Measurements from ENCODE around the gene EIF3B.
A peak's percentile ranks its signal among the peaks of the same experiment; 100 is the strongest.
"Not testable (repeated sequence)": the region's sequence is repeated elsewhere in the genome, so short reads cannot be mapped to it uniquely, and the experiment has no call there.

EIF3B gene

DNA sequence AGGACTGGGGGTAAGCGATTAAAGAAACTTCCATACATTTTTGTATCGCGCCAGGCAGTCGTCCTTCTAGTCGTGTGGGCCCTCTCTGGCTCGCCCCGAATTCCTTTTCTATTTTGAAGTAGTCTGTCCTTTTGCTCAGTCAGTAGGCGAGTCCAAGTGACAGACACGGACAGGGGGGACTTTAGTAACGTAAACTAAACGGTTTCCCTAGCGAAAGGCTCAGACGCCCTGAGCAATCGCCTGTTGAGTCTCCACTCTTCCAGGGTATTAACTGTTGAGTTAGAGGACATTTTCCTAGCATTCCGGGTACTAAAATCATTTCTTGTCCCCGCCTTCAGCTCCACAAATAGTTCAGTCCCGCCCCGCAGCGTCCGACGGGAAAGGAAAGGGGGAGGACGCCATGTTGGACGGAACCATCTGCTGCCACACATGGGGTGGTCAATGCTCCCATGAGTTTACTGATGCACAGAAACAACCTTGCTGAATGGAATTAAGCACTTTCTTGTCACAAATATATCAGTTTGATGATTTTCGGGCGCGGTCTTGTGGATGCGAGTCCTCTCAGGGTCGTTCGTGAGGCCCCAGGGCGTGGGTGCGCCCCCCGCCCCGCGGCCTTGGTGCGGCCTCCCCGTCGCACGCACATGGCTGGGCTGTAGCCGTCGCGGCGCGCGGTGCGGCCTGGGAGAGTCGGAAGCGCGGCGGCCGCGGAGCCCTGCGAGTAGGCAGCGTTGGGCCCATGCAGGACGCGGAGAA, at the start of gene EIF3B:
Gene EIF3B, plus strand, starts transcription at position 642 of the 753 bp plus-strand sequence. Its CDS starts 95 bp downstream, at position 737.
- peak; percentile 93 for DNase-seq

DNA sequence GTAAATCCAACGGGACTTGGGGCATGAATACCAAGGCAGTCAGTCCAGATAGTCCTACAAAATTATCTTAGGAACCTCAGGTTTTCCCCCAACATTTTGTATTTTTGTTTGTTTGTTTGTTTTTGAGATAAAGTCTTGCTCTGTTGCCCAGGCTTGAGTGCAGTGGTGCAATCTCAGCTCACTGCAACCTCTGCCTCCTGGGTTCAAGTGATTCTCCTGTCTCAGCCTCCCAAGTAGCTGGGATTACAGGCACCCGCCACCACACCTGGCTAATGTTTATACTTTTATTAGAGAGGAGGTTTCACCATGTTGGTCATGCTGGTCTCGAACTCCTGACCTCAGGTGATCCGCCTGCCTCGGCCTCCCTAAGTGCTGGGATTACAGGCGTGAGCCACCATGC, 49.4 kb upstream of the EIF3B start:
- DNase-seq, result not testable (repeated sequence)

DNA sequence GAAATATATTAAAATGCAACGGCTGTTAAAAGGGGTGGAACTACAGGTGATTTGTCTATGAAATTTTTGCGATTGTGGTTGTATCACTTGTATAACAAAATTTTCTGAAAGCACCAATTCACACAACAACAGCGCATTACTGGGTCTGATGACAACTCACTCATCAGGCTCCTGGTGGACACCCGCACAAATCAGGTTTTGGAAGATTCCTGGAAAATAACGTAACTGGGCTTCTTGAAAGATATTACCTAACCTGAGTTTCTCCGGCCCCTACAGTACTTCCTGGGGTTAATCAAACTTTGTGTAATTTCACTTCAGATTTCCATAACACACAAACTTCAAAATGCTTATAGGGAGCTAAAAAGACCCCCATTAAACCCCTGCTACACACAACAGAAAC, 47.9 kb upstream of the EIF3B start:
- no peak for DNase-seq

DNA sequence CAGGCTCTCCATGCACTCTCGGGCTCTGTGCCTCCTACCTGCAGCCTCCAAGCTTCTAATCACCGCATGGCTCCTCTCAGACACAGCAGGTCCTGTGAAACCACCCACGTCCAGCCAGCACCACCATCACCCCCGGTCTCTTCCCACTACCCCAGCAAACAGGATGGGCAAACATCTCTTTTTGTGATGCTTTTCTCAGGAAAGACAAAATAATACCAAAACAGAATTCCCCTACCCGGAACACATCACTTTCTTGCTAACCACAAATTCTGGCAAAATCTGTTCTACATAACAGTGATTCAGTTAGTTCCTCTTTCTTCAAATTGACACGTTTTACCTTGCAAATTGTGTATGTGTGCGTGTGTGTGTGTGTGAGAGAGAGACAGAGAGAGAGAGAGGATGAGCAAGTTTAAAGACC, 46.9 kb upstream of the EIF3B start:
- DNase-seq, result no peak

DNA sequence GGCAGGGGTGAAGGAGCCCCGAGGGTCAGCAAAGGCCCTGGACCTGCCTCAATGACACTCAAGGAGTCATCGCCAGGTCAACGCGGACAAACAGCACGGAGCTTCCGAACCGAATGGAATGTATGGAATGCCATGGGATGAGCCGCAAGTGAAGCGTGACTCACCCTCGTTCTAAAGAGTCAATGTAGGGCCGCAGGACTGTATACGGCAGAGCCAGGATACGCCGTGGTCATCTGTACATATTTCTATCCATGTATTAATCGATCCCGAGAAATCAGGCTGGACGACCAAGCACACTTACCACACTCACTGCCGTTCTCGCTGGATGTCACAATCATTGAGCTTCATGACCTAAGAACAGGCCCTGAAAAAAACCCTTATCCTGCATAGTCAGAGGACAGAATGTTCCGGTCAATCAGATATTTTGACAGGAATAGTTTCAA, 44.7 kb upstream of the EIF3B start:
- no peak for DNase-seq

DNA sequence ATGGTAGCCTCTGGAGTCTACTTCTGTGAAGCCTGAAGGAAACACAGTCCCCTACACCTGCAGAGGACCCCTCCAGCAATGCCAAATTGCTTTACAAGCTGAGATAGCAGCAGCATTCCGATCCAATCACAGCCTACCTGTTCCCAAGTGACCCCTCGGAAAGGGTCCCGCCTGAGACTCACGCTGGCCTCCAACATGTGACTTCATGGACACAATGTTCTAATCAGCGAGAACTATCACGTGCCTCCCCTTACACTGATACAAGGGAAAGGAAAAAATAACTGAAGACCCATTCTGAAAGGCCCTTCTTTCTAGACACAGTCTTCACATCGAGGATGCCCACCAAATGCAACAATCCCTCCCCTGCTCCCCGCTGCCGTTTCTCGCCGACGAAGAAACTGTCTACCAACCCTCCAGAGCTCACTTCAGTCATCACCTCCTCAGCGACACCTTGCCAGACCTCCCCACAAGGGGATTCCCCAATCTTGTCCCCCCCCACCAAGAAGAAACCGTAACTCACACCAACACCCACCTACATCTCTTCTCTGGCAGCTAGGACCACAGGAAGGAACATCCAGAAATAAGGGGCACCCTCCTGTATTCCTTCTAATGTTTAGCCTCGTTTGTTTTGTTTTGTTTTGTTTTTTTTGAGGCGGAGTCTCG, 42.2 kb upstream of the EIF3B start:
- no peak for DNase-seq

DNA sequence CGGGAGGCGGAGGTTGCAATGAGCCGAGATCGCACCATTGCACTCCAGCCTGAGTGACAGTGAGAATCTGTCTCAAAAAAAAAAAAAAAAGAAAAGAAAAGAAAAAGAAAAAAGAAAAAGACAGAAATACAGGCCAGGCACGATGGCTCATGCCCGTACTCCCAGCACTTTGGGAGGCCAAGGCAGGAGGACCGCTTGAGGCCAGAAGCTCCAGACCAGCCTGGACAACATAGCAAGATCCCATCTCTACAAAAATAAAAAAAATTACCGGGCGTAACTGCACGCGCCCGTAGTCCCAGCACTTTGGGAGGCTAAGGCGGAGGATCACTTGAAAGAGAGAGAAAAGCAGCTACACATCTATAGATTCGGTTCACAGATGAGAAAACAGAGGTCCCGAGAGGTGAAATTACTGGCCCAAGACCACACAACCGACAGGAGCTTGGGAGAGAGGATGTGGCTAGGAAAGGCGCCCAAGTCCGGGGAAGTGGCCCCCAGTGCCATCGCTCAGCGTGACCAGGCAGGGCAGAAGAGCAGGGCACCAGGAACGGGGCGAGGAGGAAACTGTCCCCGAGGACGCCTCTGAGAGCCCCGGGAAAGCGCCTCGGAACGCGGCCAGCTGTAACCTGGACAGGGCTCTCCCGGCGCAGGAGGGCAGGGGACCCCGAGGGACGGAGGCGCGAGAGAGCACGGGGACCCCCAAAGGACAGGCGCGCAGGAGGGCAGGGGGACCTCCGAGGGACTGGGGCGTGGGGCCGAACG, 41.0 kb upstream of the EIF3B start:
- no peak for DNase-seq

DNA sequence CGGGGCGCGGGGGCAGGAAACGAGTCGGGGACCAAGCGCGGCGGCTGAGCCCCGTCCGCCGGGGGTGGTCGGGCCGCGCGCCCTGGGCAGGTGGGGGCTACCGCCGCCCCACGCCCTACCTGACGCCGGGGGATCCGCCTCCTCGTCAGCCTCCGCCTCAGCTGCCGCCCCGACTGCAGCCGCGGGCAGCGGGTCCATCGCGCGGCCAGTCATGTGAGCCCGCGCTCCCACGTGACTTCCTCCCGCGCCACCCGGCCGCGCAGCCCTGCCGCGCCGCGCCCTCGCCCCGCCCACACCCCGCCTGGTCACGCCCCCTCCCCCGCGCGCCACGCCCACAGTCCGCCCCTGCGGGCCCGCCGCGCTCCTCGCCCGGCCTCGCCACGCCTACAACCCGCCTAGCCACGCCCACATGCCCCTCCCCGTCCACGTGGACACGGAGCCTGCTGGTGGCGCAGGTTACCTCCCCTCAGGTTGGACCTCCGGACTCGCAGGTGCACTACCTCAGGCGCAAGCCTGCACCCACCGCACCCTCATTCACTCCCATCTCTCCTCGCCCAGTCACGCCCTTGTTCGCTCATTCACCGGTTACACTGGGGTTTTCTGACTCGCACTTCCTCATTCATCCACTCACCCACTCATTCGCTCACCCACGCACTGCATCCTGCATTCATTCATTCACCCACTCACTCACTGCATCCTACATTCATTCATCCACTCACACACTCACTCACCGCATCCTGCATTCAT, 40.2 kb upstream of the EIF3B start, which contains the start of gene SNX8:
Gene SNX8, minus strand, starts transcription at position 233 of the 747 bp plus-strand sequence. Its CDS starts 20 bp downstream, at position 213.
- DNase-seq, result peak; percentile 95

DNA sequence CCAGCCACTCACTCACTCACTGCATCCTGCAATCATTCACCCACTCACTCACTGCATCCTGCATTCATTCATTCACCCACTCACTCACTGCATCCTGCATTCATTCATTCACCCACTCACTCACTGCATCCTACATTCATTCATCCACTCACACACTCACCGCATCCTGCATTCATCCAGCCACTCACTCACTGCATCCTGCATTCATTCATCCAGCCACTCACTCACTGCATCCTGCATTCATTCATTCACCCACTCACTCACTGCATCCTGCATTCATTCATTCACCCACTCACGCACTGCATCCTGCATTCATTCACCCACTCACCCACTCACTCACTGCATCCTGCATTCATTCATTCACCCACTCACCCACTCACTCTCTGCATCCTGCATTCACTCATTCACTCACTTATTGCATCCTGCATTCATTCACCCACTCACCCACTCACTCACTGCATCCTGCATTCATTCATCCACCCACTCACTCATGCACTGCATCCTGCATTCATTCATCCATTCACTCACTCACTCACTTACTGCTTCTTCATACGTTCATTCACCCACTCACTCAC, 39.6 kb upstream of the EIF3B start:
- DNase-seq, result not testable (repeated sequence)

DNA sequence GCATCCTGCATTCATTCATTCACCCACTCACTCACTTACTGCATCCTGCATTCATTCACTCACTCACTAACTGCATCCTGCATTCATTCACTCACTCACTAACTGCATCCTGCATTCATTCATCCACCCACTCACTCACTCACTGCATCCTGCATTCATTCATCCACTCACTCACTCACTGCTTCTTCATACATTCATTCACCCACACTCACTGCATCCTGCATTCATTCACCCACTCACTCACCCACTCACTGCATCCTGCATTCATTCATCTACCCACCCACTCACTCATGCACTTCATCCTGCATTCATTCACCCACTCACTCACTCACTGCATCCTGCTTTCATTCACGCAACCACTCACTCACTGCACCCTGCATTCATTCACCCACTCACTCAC, 38.8 kb upstream of the EIF3B start:
- DNase-seq, result no peak

DNA sequence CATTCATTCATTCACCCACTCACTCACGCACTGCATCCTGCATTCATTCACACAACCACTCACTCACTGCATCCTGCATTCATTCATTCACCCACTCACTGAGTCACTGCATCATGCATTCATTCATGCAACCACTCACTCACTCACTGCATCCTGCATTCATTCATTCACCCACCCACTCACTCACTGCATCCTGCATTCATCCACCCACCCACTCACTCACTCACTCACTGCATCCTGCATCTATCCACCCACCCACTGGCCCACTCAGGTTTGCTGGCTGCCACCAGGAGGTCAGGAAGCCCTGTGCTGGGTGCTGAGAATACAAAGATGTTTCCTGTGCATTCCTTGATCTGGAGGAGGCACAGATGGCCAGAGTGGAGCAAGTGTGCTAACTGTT, 38.0 kb upstream of the EIF3B start:
- DNase-seq, result no peak

DNA sequence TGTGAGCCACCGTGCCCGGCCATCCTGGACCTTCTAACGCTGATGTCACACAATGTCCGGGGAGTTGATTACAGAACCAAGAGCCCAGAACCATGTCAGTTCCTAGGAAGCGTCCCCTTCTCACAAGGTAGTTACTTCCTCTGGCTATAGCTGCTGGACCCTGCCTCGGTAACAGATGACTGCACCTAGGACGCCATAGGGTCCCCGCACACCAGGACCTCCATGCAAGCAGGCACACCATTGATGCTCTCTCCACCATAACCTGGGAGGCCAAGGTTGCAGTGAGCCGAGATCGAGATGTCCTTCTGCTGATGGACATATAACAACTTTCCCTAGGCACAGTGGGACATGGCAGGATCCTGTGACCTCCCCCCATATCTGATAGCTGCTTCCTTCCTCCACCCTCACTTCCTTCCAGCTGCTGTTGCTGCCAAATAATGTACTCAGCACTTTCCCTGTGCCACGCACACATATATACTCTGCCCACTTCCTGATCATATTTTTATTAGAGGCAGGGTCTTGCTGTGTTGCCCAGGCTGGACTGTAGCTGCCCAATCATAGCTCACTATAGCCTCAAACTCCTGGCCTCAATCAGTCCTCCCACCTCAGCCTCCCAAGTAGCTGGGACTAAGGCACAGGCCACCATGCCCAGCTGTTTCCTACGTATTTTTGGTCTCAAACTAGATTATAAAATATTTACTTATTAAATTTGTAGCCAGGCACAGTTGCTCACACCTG, 36.9 kb upstream of the EIF3B start:
- no peak for DNase-seq

DNA sequence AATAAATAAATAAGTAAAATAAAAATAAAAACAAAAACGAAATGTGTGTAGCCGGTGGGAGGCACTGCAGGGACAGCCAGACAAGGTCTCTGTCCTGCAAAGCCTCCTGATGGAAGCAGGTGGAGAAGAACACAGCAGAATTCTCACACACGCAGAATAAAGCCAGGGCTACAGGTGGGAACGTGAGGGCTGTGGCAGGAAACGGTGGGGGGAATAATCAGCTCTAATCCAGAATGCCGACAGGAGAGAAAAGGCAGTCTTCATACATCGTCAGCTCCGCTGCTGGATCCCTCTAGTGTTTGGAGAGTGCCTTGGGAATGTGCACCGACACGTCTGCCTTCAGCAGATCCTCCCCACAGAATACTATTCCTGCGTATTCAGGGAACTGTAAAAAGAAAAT, 33.6 kb upstream of the EIF3B start:
- no peak for DNase-seq

DNA sequence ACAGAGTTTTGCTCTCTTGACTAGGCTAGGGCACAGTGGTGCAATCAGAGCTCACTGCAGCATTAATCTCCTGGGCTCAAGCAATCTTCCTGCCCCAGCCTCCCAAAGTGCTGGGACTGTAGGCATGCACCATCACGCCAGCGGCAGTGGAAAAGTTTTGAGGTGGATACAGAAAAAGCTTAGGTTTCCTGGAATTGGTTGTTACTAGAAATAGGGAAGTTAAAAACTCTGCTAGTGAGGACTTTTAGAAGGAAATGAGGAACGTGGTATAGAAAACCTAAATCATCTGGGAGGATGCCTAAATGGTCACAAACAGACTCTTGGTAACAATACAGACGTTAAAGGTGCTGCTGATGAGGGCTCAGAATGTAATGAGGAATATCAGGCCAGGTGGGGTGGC, 29.5 kb upstream of the EIF3B start:
- no peak for DNase-seq

DNA sequence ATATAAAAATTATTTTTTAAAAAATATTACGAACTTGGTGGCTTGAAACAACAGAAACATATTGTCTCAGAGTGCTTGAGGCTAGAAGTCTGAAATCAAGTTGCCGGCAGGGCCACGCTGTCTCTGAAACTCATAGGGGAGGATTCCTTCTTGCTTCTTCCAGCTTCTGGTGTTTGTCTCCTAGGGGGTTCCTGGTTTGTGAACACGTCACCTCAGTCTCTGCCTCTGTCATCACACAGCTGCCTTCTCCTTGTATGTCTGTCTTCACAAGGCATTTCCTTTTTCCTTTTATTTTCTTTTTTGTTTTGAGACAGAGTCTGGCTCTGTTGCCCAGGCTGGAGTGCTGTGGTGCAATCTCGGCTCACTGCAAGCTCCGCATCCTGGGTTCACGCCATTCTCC, 27.7 kb upstream of the EIF3B start:
- no peak for DNase-seq

DNA sequence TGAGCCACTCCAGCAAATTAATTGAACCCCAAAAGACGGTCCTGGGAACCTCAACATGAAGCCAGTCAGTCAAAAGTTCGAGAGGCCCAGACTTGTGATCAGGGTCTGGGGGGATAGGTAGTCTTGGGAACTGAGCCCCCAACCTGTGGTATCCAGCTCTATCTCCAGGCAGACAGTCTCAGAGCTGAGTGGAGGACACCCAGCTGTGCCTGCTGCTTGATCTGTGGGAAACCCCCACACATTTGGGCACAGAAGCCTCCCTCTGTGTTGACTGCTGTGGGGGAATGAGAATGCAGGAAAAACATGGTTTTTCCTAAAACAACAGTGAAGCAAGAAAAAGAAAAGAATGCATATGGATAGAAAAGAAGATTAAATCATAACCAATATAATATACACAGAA, 24.1 kb upstream of the EIF3B start:
- no peak for DNase-seq

DNA sequence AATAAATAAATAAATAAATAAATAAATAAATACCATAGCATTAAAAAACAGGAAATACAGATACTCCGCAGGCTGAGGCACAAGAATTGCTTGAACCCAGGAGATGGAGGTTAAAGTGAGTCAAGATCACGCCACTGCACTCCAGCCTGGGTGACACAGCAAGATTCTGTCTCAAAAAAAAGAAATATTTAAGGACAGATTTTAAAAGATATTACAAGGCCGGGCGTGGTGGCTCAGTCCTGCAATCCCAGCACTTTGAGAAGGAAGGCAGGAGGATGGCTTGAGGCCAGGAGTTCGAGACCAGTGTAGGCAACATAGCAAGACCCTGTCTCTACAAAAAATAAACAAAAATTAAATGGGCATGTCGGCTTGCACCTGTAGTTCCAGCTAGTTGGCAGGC, 22.9 kb upstream of the EIF3B start:
- no peak for DNase-seq

DNA sequence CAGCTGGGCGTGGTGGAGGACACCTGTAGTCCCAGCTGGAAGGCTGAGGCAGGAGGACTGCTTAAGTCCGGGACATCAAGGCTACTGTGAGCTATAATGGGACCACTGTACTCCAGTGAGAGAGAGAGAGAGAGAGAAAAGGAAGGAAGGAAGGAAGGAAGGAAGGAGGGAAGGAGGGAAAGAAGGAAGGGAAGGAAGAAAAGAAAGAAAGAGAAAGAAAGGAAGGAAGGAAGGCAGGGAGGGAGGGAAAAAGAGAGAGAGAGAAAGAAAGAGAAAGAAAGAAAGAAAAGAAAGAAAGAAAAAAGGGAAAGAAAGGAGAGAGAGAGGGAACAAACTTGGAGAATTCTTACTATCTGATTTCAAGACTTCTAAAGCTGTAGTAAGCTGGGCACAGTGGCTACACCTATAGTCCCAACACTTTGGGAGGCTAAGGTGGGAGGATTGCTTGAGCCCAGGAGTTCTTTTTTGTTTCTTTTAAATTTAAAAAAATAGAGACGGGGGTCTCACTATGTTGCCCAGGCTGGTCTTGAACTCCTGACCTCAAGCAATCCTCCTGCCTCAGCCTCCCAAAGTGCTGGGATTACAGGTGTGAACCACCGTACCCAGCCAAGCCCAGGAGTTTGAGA, 21.9 kb upstream of the EIF3B start:
- DNase-seq, result not testable (repeated sequence)

DNA sequence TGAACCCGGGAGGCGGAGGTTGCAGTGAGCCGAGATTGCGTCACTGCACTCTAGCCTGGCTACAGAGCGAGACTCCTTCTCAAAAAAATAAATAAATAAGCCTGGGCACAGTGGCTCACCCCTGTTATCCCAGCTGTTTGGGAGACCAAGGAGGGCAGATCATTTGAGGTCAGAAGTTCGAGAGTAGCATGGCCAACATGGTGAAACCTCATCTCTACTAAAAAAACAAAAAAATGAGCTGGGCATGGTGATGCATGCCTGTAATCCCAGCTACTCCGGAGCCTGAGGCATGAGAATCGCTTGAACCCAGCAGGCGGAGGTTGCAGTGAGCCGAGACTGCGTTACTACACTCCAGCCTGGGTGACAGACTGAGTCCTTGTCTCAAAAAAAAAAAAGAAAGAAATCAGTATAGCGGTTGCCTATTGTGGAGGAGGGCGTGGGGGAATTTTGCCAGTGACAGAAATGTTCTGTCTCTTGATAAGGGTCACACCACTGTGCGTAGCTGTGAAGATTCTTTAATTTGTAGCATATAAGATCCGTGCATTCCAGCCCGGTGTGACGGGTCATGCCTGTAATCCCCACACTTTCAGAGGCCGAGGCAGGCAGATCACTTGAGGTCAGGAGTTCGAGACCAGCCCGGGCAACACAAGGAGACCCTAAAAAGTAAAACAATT, 17.9 kb upstream of the EIF3B start:
- DNase-seq, result no peak

DNA sequence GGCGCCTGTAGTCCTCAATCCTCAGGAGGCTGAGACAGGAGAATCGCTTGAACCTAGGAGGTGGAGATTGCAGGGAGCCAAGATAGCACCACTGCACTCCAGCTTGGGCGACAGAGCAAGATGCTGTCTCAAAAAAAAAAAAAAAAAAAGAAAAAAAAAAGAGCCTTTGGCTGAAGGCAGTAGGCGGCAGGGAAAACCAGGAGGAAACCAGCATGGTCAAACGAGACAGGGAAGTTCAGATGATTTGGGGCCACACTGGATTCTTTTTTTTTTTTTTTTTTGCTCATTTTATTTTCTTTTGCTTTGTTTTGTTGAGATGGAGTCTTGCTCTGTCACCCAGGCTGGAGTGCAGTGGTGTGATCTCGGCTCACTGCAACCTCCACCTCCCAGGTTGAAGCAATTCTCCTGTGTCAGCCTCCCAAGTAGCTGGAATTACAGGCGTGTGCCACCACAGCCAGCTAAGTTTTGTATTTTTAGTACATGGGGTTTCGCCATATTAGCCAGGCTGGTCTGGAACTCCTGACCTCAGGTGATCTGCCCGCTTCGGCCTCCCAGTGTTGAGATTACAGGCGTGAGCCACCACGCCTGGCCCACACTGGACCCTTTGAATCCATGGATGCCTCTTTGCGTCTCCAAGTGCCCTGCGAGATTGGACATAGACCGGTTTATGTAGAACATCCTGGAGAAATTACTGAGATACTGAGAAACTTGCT, 7.1 kb upstream of the EIF3B start:
- not testable (repeated sequence) for DNase-seq

Data from CD4-positive, alpha-beta T cell treated with Interleukin-21 for 1 hour (primary cell).